Liver (tissue), 9 donors: ENCODE results near the gene KANTR. TPM values are rescaled to one million over a fixed set of nuclear protein-coding genes. Genes with fewer than 3 reads are reported as not detected.

Experiments used
- DNase-seq: peaks from one replicate; pipeline ENCODE4 v3.0.0-alpha.2; 2017; ENCODE audit warnings: low spot score
- H3K27ac ChIP-seq, 2 donors: one replicate each; pipeline ENCODE4 v1.7.0; 2013; ENCODE audit warnings: inconsistent platforms in 2 of 2, low read length in 2 of 2, control low read depth in 1 of 2, low read depth in 1 of 2, mild to moderate bottlenecking in 1 of 2
- H3K27me3 ChIP-seq, 4 donors: one replicate each; pipeline versions ENCODE4 v1.6.1 to v1.7.0; 2013; ENCODE audit warnings: low read length in 3 of 4, inconsistent platforms in 1 of 4, mild to moderate bottlenecking in 1 of 4, moderate library complexity in 1 of 4; ENCODE audit not compliant: control insufficient read depth in 4 of 4, insufficient read depth in 4 of 4
- H3K36me3 ChIP-seq, 4 donors: one replicate each; pipeline versions ENCODE4 v1.6.1 to v1.7.0; 2013; ENCODE audit warnings: low read length in 3 of 4, mild to moderate bottlenecking in 3 of 4, low read depth in 1 of 4, moderate library complexity in 1 of 4; ENCODE audit not compliant: control insufficient read depth in 4 of 4, insufficient read depth in 3 of 4
- H3K4me1 ChIP-seq, 4 donors: one replicate each; pipeline versions ENCODE4 v1.6.1 to v1.7.0; 2013; ENCODE audit warnings: low read length in 3 of 4, mild to moderate bottlenecking in 3 of 4, moderate library complexity in 1 of 4; ENCODE audit not compliant: control insufficient read depth in 4 of 4, insufficient read depth in 4 of 4
- H3K4me3 ChIP-seq, 3 donors: one replicate each; pipeline versions ENCODE4 v1.6.1 to v1.7.0; 2013; ENCODE audit warnings: low read length in 3 of 3, control low read depth in 1 of 3, low read depth in 1 of 3, mild to moderate bottlenecking in 1 of 3
- H3K9ac ChIP-seq, 2 donors: one replicate each; pipeline ENCODE4 v1.7.0; 2013; ENCODE audit warnings: low read length in 2 of 2, mild to moderate bottlenecking in 2 of 2, moderate library complexity in 2 of 2, control low read depth in 1 of 2, low read depth in 1 of 2
- H3K9me3 ChIP-seq, 4 donors: one replicate each; pipeline versions ENCODE4 v1.6.1 to v1.7.0; 2013; ENCODE audit warnings: low read length in 3 of 4; ENCODE audit not compliant: control insufficient read depth in 4 of 4
- CTCF ChIP-seq: fragments of 150-350 bp; IDR thresholded peaks from 2 replicates; pipeline ENCODE4 v1.5.1; 2017; ENCODE audit warnings: improper control_type of control experiment, low read depth, low read length; ENCODE audit not compliant: missing input control
- EGR1 ChIP-seq, 2 donors: IDR thresholded peaks; 2 replicates each; pipeline ENCODE4 v1.6.1; 2016 to 2018; ENCODE audit warnings: antibody characterized with exemption in 2 of 2, low read depth in 2 of 2
- FOXA1 ChIP-seq: IDR thresholded peaks from 2 replicates; pipeline ENCODE4 v1.6.1; 2016; ENCODE audit warnings: antibody characterized with exemption
- FOXA2 ChIP-seq: IDR thresholded peaks from 2 replicates; pipeline ENCODE4 v1.6.1; 2016; ENCODE audit warnings: antibody characterized with exemption
- GABPA ChIP-seq, 2 donors: IDR thresholded peaks in 1 of 2; conservative IDR thresholded peaks in 1 of 2; 2 replicates each; pipeline ENCODE4 v1.6.1; 2016; ENCODE audit warnings: antibody characterized with exemption in 2 of 2, mild to moderate bottlenecking in 1 of 2, moderate library complexity in 1 of 2
- HNF4A ChIP-seq, 2 donors: conservative IDR thresholded peaks; 2 replicates each; pipeline ENCODE4 v1.6.1; 2016; ENCODE audit warnings: antibody characterized with exemption in 2 of 2, mild to moderate bottlenecking in 2 of 2
- HNF4G ChIP-seq: IDR thresholded peaks from 2 replicates; pipeline ENCODE4 v1.6.1; 2016; ENCODE audit warnings: antibody characterized with exemption
- JUND ChIP-seq, 2 donors: IDR thresholded peaks; 2 replicates each; pipeline ENCODE4 v1.6.1; 2016; ENCODE audit warnings: antibody characterized with exemption in 2 of 2
- MAX ChIP-seq: IDR thresholded peaks from 2 replicates; pipeline ENCODE4 v1.6.1; 2016; ENCODE audit warnings: antibody characterized with exemption
- NR2F2 ChIP-seq: IDR thresholded peaks from 2 replicates; pipeline ENCODE4 v1.6.1; 2016; ENCODE audit warnings: antibody characterized with exemption
- RAD21 ChIP-seq, 2 donors: IDR thresholded peaks; 2 replicates each; pipeline ENCODE4 v1.6.1; 2016; ENCODE audit warnings: antibody characterized with exemption in 2 of 2, mild to moderate bottlenecking in 2 of 2
- RXRA ChIP-seq, 2 donors: IDR thresholded peaks; 2 replicates each; pipeline ENCODE4 v1.6.1; 2017 to 2018; ENCODE audit warnings: antibody characterized with exemption in 2 of 2, mild to moderate bottlenecking in 1 of 2
- SP1 ChIP-seq: IDR thresholded peaks from 2 replicates; pipeline ENCODE4 v1.6.1; 2018; ENCODE audit warnings: antibody characterized with exemption, mild to moderate bottlenecking
- TAF1 ChIP-seq: conservative IDR thresholded peaks from 2 replicates; pipeline ENCODE4 v1.6.1; 2016; ENCODE audit warnings: antibody characterized with exemption, mild to moderate bottlenecking
- YY1 ChIP-seq: IDR thresholded peaks from 2 replicates; pipeline ENCODE4 v1.6.1; 2016; ENCODE audit warnings: antibody characterized with exemption, mild to moderate bottlenecking
- WGBS: extraction: QIAGEN DNeasy Blood & Tissue Kit; methylation state at CpG from one replicate; pipeline ENCODE4 v1.1.7; 2013; 5-methylcytosine and 5-hydroxymethylcytosine counted together
- polyA plus RNA-seq, 2 donors: library from polyadenylated mRNA; stranded (reverse) in 1 of 2; unstranded in 1 of 2; fragments of 200-250 nt in 1 of 2; fragments of >200 nt in 1 of 2; fragmentation: Nextera tagmentation in 1 of 2; extraction: Ambion mirVana in 1 of 2; gene quantifications; one replicate each; pipeline versions ENCODE4 v1.2.1 to v1.2.3, GENCODE V29; 2013 to 2015
- total RNA-seq, 2 donors: library from RNA; depleted of rRNA; stranded (reverse); fragments of >200 nt; gene quantifications; one replicate each; pipeline ENCODE4 v1.2.3, GENCODE V29; 2014
- TF ChIP-seq, protein P1 (sequence below): IDR thresholded peaks from 2 replicates; pipeline ENCODE4 v1.6.1; 2016; ENCODE audit warnings: antibody characterized with exemption
- TF ChIP-seq, protein P2 (sequence below): IDR thresholded peaks from 2 replicates; pipeline ENCODE4 v1.6.1; 2016; ENCODE audit warnings: antibody characterized with exemption, mild to moderate bottlenecking
- TF ChIP-seq, protein P3 (sequence below): IDR thresholded peaks from 2 replicates; pipeline ENCODE4 v1.6.1; 2016; ENCODE audit warnings: antibody characterized with exemption
- donor health status: healthy.
- donor health status: healthy.
- donor health status: healthy.
- donor health status: healthy.
- donor health status: healthy.

KANTR gene
- total RNA-seq (10 to 100 TPM in 1 of 2 donors, 1 to 10 TPM in 1; 6.7 to 13.6 TPM), polyA plus RNA-seq (1 to 10 TPM in 1 of 2 donors, under 1 TPM in 1; 0.44 to 2.7 TPM)

GRCh38 chrX:53093748-53094581 lies at the start of gene KANTR:
TSS of gene KANTR (plus strand) at chrX:53094142. CDS start at chrX:53124273, 30,131 bp downstream.
- H3K9ac ChIP-seq = peak within 1 kb of the TSS; percentile 61 to 62
- WGBS = under 1% methylated on average over 67 of the region's 67 CpGs
- TF ChIP-seq YY1 = peak; percentile 71
- TF ChIP-seq, protein P1, sequence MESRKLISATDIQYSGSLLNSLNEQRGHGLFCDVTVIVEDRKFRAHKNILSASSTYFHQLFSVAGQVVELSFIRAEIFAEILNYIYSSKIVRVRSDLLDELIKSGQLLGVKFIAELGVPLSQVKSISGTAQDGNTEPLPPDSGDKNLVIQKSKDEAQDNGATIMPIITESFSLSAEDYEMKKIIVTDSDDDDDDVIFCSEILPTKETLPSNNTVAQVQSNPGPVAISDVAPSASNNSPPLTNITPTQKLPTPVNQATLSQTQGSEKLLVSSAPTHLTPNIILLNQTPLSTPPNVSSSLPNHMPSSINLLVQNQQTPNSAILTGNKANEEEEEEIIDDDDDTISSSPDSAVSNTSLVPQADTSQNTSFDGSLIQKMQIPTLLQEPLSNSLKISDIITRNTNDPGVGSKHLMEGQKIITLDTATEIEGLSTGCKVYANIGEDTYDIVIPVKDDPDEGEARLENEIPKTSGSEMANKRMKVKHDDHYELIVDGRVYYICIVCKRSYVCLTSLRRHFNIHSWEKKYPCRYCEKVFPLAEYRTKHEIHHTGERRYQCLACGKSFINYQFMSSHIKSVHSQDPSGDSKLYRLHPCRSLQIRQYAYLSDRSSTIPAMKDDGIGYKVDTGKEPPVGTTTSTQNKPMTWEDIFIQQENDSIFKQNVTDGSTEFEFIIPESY = no peak
- TF ChIP-seq GABPA (IDR thresholded peaks at IDR 0.05 in 1 of 2, conservative IDR thresholded peaks at IDR 0.05 in 1 of 2) = peak in 1 of 2 donors; percentile 53
- TF ChIP-seq SP1 = peak; percentile 78
- TF ChIP-seq RXRA (IDR thresholded peaks at IDR 0.05) = peak in 1 of 2 donors; percentile 4
- TF ChIP-seq HNF4A (conservative IDR thresholded peaks at IDR 0.05) = no peak
- peak; percentile 10 for TF ChIP-seq HNF4G
- peak; percentile 67 for TF ChIP-seq TAF1
- no peak for TF ChIP-seq EGR1 (IDR thresholded peaks at IDR 0.05; ENCODE audit: low read depth in 2 of 2)
- TF ChIP-seq, protein P2, sequence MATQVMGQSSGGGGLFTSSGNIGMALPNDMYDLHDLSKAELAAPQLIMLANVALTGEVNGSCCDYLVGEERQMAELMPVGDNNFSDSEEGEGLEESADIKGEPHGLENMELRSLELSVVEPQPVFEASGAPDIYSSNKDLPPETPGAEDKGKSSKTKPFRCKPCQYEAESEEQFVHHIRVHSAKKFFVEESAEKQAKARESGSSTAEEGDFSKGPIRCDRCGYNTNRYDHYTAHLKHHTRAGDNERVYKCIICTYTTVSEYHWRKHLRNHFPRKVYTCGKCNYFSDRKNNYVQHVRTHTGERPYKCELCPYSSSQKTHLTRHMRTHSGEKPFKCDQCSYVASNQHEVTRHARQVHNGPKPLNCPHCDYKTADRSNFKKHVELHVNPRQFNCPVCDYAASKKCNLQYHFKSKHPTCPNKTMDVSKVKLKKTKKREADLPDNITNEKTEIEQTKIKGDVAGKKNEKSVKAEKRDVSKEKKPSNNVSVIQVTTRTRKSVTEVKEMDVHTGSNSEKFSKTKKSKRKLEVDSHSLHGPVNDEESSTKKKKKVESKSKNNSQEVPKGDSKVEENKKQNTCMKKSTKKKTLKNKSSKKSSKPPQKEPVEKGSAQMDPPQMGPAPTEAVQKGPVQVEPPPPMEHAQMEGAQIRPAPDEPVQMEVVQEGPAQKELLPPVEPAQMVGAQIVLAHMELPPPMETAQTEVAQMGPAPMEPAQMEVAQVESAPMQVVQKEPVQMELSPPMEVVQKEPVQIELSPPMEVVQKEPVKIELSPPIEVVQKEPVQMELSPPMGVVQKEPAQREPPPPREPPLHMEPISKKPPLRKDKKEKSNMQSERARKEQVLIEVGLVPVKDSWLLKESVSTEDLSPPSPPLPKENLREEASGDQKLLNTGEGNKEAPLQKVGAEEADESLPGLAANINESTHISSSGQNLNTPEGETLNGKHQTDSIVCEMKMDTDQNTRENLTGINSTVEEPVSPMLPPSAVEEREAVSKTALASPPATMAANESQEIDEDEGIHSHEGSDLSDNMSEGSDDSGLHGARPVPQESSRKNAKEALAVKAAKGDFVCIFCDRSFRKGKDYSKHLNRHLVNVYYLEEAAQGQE = no peak
- TF ChIP-seq, protein P3, sequence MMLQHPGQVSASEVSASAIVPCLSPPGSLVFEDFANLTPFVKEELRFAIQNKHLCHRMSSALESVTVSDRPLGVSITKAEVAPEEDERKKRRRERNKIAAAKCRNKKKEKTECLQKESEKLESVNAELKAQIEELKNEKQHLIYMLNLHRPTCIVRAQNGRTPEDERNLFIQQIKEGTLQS = no peak
- no peak for TF ChIP-seq NR2F2
- no peak for TF ChIP-seq CTCF
- no peak for TF ChIP-seq FOXA1
- no peak for TF ChIP-seq MAX
- TF ChIP-seq RAD21 (IDR thresholded peaks at IDR 0.05) = no peak
- TF ChIP-seq JUND (IDR thresholded peaks at IDR 0.05) = no peak
- no peak for TF ChIP-seq FOXA2

More at GRCh38 chrX:53093748-53094581, at the start of gene KANTR:
- Histone ChIP-seq H3K36me3 (no peaks in the 10 kb centered on the region), H3K27me3 (no peaks in the 10 kb centered on the region), H3K4me1 (peaks cover 0 to 15% (median 8%) of the 10 kb centered on the region in 4 donors), H3K27ac (peak within 1 kb of the TSS; percentile 90), H3K4me3 (peak within 1 kb of the TSS; percentile 70 to 84 (median 78)), H3K9me3 (no peaks in the 10 kb centered on the region)
- peak; percentile 77 for DNase-seq
